HFF-Myc (cell line): ENCODE results near the gene DTX4.

Experiments
- DNase-seq: peaks from one replicate; pipeline ENCODE4 v3.0.0-alpha.2; 2011; ENCODE audit warnings: low read depth; ENCODE audit errors: extremely low read depth
- H3K4me3 ChIP-seq: replicated peaks from 2 replicates; pipeline ENCODE4 v1.5.1; 2011; ENCODE audit warnings: low read depth, mild to moderate bottlenecking, control low read depth, low read length
- CTCF ChIP-seq: IDR thresholded peaks from 2 replicates; pipeline ENCODE4 v1.5.1; 2012; ENCODE audit warnings: mild to moderate bottlenecking, low read depth, low read length, control low read depth; ENCODE audit errors: missing control alignments

DTX4 gene

GRCh38 chr11:59254286-59254685, 82.4 kb downstream of the DTX4 start:
- H3K4me3 ChIP-seq = no peak overlapping the region
- DNase-seq = no peak
- no peak for TF ChIP-seq CTCF

- TF ChIP-seq CTCF = no peak
- H3K4me3 ChIP-seq = no peak overlapping the region
- DNase-seq = no peak
Measured at GRCh38 chr11:59255281-59255680, 83.3 kb downstream of the DTX4 start.
